H1 (cell line): ENCODE data around the gene PRR30. TPM values are rescaled to one million over a fixed set of nuclear protein-coding genes. Genes with fewer than 3 reads are reported as not detected.

Experiments used
- CTCF ChIA-PET: fragments of 300-600 bp; sonication (Branson Sonifier 250); formaldehyde crosslinking; loops from one replicate; lab custom pipeline; 2021; ENCODE audit not compliant: partially characterized antibody; lab: Charles Lee
- POLR2A ChIA-PET: fragments of 300-600 bp; sonication (Branson Sonifier 250); formaldehyde crosslinking; loops from one replicate; lab custom pipeline; 2021; ENCODE audit warnings: inconsistent platforms; ENCODE audit not compliant: partially characterized antibody; lab: Charles Lee
- DNase-seq, 2 experiments: peaks; one replicate each; pipeline versions ENCODE4 v3.0.0 to v3.0.0-alpha.2; 2010 to 2022; ENCODE audit warnings: low spot score in 2 of 2, low read depth in 1 of 2, mixed read lengths in 1 of 2
- FAIRE-seq: peaks from 2 replicates; lab custom pipeline; 2011; peaks lifted over from hg19 to GRCh38; lab: Jason Lieb, UNC
- H2AFZ ChIP-seq: 2 replicates; pipeline ENCODE4 v1.8.1; 2012; ENCODE audit warnings: low read length, inconsistent platforms
- H2AK5ac ChIP-seq: 2 replicates; pipeline ENCODE4 v1.6.1; 2013; ENCODE audit warnings: low read depth, low read length
- H2BK120ac ChIP-seq: replicated peaks from 2 replicates; pipeline ENCODE3; 2013; ENCODE audit warnings: low read depth, low read length, inconsistent platforms
- H2BK12ac ChIP-seq: 2 replicates; pipeline ENCODE4 v1.6.1; 2013; ENCODE audit warnings: low read depth, low read length
- H2BK15ac ChIP-seq: 2 replicates; pipeline ENCODE4 v1.6.1; 2013; ENCODE audit warnings: low read length
- H2BK20ac ChIP-seq: 2 replicates; pipeline ENCODE4 v1.6.1; 2013; ENCODE audit warnings: low read length
- H2BK5ac ChIP-seq: 2 replicates; pipeline ENCODE4 v1.6.1; 2013; ENCODE audit warnings: low read depth, low read length
- H3K14ac ChIP-seq: 2 replicates; pipeline ENCODE4 v1.6.1; 2013; ENCODE audit warnings: inconsistent platforms; ENCODE audit not compliant: insufficient read length
- H3K18ac ChIP-seq: 2 replicates; pipeline ENCODE4 v1.6.1; 2013; ENCODE audit warnings: low read length; ENCODE audit errors: extremely low read depth
- H3K23ac ChIP-seq: 2 replicates; pipeline ENCODE4 v1.6.1; 2013; ENCODE audit warnings: inconsistent platforms; ENCODE audit not compliant: insufficient read length
- H3K23me2 ChIP-seq: 2 replicates; pipeline ENCODE4 v1.6.1; 2013; ENCODE audit warnings: low read depth, low read length
- H3K27ac ChIP-seq: 2 replicates; pipeline ENCODE4 v1.6.1; 2011; ENCODE audit warnings: low read depth, low read length, inconsistent platforms
- H3K27me3 ChIP-seq, 4 experiments: replicated peaks in 1 of 4; 1 replicate in 1 of 4; 2 replicates in 3 of 4; pipeline versions ENCODE4 v1.6.1 to v1.8.1; 2011 to 2013; ENCODE audit warnings: low read length in 3 of 4, mild to moderate bottlenecking in 3 of 4, inconsistent platforms in 2 of 4, mixed read lengths in 2 of 4, moderate library complexity in 1 of 4; ENCODE audit not compliant: control insufficient read depth in 3 of 4, insufficient read depth in 3 of 4; ENCODE audit errors: extremely low read depth in 1 of 4
- H3K36me3 ChIP-seq, 4 experiments: 2 replicates each; pipeline versions ENCODE4 v1.6.1 to v1.8.1; 2011 to 2013; ENCODE audit warnings: mild to moderate bottlenecking in 4 of 4, low read length in 3 of 4, moderate library complexity in 2 of 4, control low read depth in 1 of 4, inconsistent platforms in 1 of 4; ENCODE audit not compliant: insufficient read depth in 4 of 4, control insufficient read depth in 2 of 4
- H3K4ac ChIP-seq: replicated peaks from 2 replicates; pipeline ENCODE3; 2013; ENCODE audit warnings: low read length, low read depth, mixed read lengths, inconsistent platforms; ENCODE audit not compliant: insufficient read length
- H3K4me1 ChIP-seq, 4 experiments: replicated peaks in 1 of 4; 1 replicate in 1 of 4; 2 replicates in 3 of 4; pipeline versions ENCODE4 v1.6.1 to v1.8.1; 2011 to 2013; ENCODE audit warnings: low read length in 3 of 4, inconsistent platforms in 2 of 4, mixed read lengths in 1 of 4; ENCODE audit not compliant: insufficient read depth in 4 of 4, control insufficient read depth in 3 of 4
- H3K4me2 ChIP-seq, 2 experiments: 2 replicates each; pipeline versions ENCODE4 v1.6.1 to v1.8.1; 2011 to 2013; ENCODE audit warnings: low read depth in 2 of 2, low read length in 2 of 2, control low read depth in 1 of 2, inconsistent platforms in 1 of 2, mild to moderate bottlenecking in 1 of 2; ENCODE audit not compliant: insufficient read depth in 1 of 2
- H3K4me3 ChIP-seq, 4 experiments: fragments of 200-600, 300-600 bp in 1 of 4; sonication (generic), shearing (Covaris generic), sonication (Bioruptor Twin) in 1 of 4; 2 replicates each; pipeline versions ENCODE4 v1.5.1 to v1.8.1; 2011 to 2016; ENCODE audit warnings: low read length in 4 of 4, low read depth in 3 of 4, control low read depth in 2 of 4, inconsistent platforms in 2 of 4, mild to moderate bottlenecking in 2 of 4, mixed read lengths in 1 of 4, moderate library complexity in 1 of 4; ENCODE audit not compliant: insufficient read depth in 2 of 4; ENCODE audit errors: extremely low read depth in 1 of 4
- H3K56ac ChIP-seq: replicated peaks from 2 replicates; pipeline ENCODE3; 2013; ENCODE audit warnings: low read depth, mild to moderate bottlenecking, mixed read lengths, low read length, inconsistent platforms; ENCODE audit not compliant: insufficient read length
- H3K79me1 ChIP-seq: 2 replicates; pipeline ENCODE4 v1.6.1; 2013; ENCODE audit warnings: low read depth, low read length, control low read depth
- H3K79me2 ChIP-seq, 2 experiments: 2 replicates each; pipeline versions ENCODE4 v1.6.1 to v1.8.1; 2012 to 2013; ENCODE audit warnings: low read length in 2 of 2, mild to moderate bottlenecking in 2 of 2, inconsistent platforms in 1 of 2; ENCODE audit not compliant: insufficient read depth in 2 of 2, control insufficient read depth in 1 of 2
- H3K9ac ChIP-seq, 4 experiments: replicated peaks in 1 of 4; 1 replicate in 1 of 4; 2 replicates in 3 of 4; pipeline versions ENCODE4 v1.6.1 to v1.8.1; 2011 to 2013; ENCODE audit warnings: low read depth in 3 of 4, low read length in 3 of 4, control low read depth in 2 of 4, mild to moderate bottlenecking in 2 of 4, moderate library complexity in 2 of 4, inconsistent platforms in 1 of 4; ENCODE audit errors: extremely low read depth in 1 of 4
- H3K9me3 ChIP-seq, 2 experiments: 2 replicates each; pipeline versions ENCODE4 v1.6.1 to v1.8.1; 2012 to 2013; ENCODE audit warnings: mild to moderate bottlenecking in 2 of 2, moderate library complexity in 2 of 2, control low read depth in 1 of 2, inconsistent platforms in 1 of 2, low read depth in 1 of 2, low read length in 1 of 2, mixed read lengths in 1 of 2; ENCODE audit not compliant: insufficient read depth in 2 of 2
- H4K20me1 ChIP-seq, 2 experiments: replicated peaks in 1 of 2; 2 replicates each; pipeline versions ENCODE3 to v1.8.1; 2011 to 2013; ENCODE audit warnings: inconsistent platforms in 2 of 2, low read length in 2 of 2, mild to moderate bottlenecking in 1 of 2; ENCODE audit not compliant: insufficient read depth in 2 of 2, control insufficient read depth in 1 of 2
- H4K5ac ChIP-seq: 2 replicates; pipeline ENCODE4 v1.6.1; 2013; ENCODE audit warnings: low read length, low read depth, mixed read lengths, inconsistent platforms; ENCODE audit not compliant: insufficient read length
- H4K8ac ChIP-seq: 2 replicates; pipeline ENCODE4 v1.8.0; 2013; ENCODE audit warnings: mild to moderate bottlenecking, moderate library complexity, low read length, inconsistent platforms; ENCODE audit not compliant: insufficient read depth; ENCODE audit errors: extremely low read depth
- H4K91ac ChIP-seq: replicated peaks from 2 replicates; pipeline ENCODE3; 2013; ENCODE audit warnings: low read length, mixed read lengths, inconsistent platforms; ENCODE audit not compliant: insufficient read length
- CBX8 ChIP-seq: fragments of 300-800, 300-1000 bp; sonication (generic); IDR thresholded peaks from 2 replicates; pipeline ENCODE4 v1.7.1; 2016; ENCODE audit warnings: low read depth, low read length, borderline replicate concordance
- NRF1 ChIP-seq: IDR thresholded peaks from 2 replicates; pipeline ENCODE4 v1.6.1; 2011; ENCODE audit warnings: mild to moderate bottlenecking, low read depth, low read length, improper control_type of control experiment
- POU5F1 ChIP-seq: IDR thresholded peaks from 2 replicates; pipeline ENCODE4 v1.6.1; 2011; ENCODE audit warnings: low read depth, mild to moderate bottlenecking, low read length, moderate library complexity
- RBBP5 ChIP-seq: IDR thresholded peaks from 2 replicates; pipeline ENCODE4 v1.7.1; 2012; ENCODE audit warnings: low read depth, mild to moderate bottlenecking, inconsistent platforms, low read length, moderate library complexity, borderline replicate concordance
- WGBS, 2 experiments: shearing (Covaris generic) in 1 of 2; methylation state at CpG; one replicate each; pipeline versions ENCODE4 v1.1.6 to v1.1.7; 2013 to 2015; ENCODE audit warnings: low lambda C conversion rate in 2 of 2, mixed read lengths in 2 of 2, inconsistent platforms in 1 of 2, low coverage in 1 of 2, missing lambda C conversion rate in 1 of 2; ENCODE audit not compliant: insufficient replicate concordance in 2 of 2, insufficient coverage in 1 of 2, insufficient read length in 1 of 2; ENCODE audit errors: extremely low coverage in 1 of 2, missing lambda C conversion rate in 1 of 2; 5-methylcytosine and 5-hydroxymethylcytosine counted together
- polyA plus RNA-seq, 7 experiments: library from polyadenylated mRNA; depleted of rRNA in 3 of 7; stranded (reverse) in 5 of 7; unstranded in 2 of 7; fragments of >200 nt in 5 of 7; fragments of 200-250 nt in 2 of 7; gene quantifications; 1 replicate in 5 of 7; 2 replicates in 1 of 7; 4 replicates in 1 of 7; pipeline versions ENCODE4 v1.2.1 to v1.2.3, GENCODE V29; 2011 to 2013; ENCODE audit warnings: missing spikeins in 2 of 7, mixed read lengths in 2 of 7
- total RNA-seq: library from RNA; stranded (reverse); fragmentation: NEBNext Ultra II Directional; extraction: Animal tissue kit (Norgen Biotek cat#: 25700); gene quantifications from 2 replicates; pipeline ENCODE4 v1.2.1, GENCODE V29; 2021

PRR30 gene
- total and polyA plus RNA-seq, 2 of the 8 experiments (the other 6 are each of a cell fraction or from before 2014, with no cell fraction given) = not detected

DNA sequence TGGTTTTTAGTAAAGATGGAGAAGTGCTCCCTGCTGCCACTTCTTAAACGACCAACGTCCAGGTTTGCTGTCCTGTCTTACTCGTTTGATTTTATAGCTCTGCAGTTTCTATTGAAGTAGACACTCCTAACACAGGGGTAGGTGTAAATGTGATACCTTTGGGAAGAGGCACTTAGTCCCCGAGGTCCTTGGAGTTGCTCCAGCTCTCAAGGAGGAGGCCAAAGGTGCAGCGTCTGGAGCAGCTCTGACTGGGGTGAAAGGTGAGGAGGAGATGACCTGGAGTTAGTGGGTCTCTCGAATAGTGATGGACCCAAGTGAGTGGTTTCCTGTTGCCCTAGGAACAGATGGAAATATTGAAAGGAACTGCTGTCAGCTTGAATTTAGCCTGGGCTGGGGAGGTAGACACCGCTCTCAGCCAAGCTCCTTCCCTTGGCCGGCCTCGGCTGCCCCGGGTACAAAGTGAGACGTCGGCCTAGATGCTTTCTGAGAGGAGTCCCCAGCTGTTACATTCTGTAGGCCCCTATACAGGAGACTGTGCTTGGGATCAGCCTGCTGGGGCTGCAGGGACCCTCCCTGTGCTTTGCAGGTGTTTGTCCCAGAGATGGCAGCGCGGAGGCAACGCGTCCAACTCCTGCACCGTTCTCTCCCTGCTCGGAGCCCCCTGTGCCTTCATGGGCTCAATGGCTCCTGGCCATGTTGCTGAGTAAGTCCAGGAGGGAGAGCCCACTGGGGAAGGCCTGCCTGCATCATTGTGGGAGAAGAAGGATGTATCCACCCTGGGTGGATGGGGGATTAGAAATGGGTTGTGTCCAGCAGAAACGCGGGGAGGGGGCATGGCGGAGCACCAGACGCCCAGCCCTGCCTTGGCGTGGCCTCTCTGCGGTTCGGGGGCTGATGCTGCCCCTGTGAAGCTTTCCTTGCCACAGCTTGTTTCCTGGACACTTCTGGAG lies 47.2 kb downstream of the PRR30 start:
- Histone ChIP-seq H3K4me3 (no peak overlapping the region), H3K14ac (no peak overlapping the region)
- TF ChIP-seq NRF1 (no peak), CBX8 (no peak), POU5F1 (no peak), RBBP5 (no peak)
- TF ChIP-seq, all 59 proteins: peak for 0
- CTCF ChIA-PET = interaction anchor here (0.6 to 16.5 kb wide), 10 partner anchors 8 to 277 kb away, joined by 3 to 160 read pairs (median 4); partner anchors contain the start of gene AGBL5
- FAIRE-seq = no peak
- Histone ChIP-seq H4K20me1 (peaks cover 1 to 6% of the 10 kb centered on the region in 2 experiments), H3K9ac (no peak overlapping the region), H3K27me3 (no peaks in the 10 kb centered on the region), H3K23me2 (peaks cover 1% of the 10 kb centered on the region; the same call in 1 of the 2 replicates), H3K79me1 (no peaks in the 10 kb centered on the region; the same call in 1 of the 2 replicates), H3K27ac (no peak overlapping the region), H2BK120ac (no peak overlapping the region), H2BK12ac (no peak overlapping the region), H3K4ac (no peak overlapping the region), H3K56ac (no peak overlapping the region), H3K36me3 (no peaks in the 10 kb centered on the region), H4K91ac (no peak overlapping the region), H4K8ac (no peak overlapping the region), H3K79me2 (no peaks in the 10 kb centered on the region), H2AK5ac (no peak overlapping the region), H3K23ac (no peak overlapping the region), H3K18ac (no peak overlapping the region), H2BK15ac (no peak overlapping the region), H2BK20ac (no peak overlapping the region), H2BK5ac (no peak overlapping the region), H4K5ac (no peak overlapping the region), H3K4me1 (peaks cover 0 to 8% (median 5%) of the 10 kb centered on the region in 4 experiments; a peak in 3 of 7 replicates), H3K4me2 (no peak overlapping the region), H3K9me3 (no peaks in the 10 kb centered on the region), H2AFZ (no peak overlapping the region)
- no peak for DNase-seq
- POLR2A ChIA-PET = interaction anchor here (1.1 to 1.4 kb wide), 2 partner anchors 130 to 155 kb away, joined by 3 to 4 read pairs; no protein-coding TSS in a partner anchor
- WGBS, 2 experiments = 87% methylated on average over 18 of the region's 25 CpGs; no CpG with 5 or more reads in 1 of the 2 experiments
